ENCODE results near the gene ZPR1. TPM values are rescaled to one million over a fixed set of nuclear protein-coding genes. Genes with fewer than 3 reads are reported as not detected.

Gene ZPR1
- total RNA-seq, 1 donor = 37.1 TPM

- TF ChIP-seq CTCF (IDR thresholded peaks at IDR 0.05; ENCODE audit: insufficient read depth, low read length) = no peak
- DNase-seq (ENCODE audit: low read depth) = no peak
Observed at GRCh38 chr11:116787436-116787785, 412 bp downstream of the ZPR1 start.

GRCh38 chr11:116786966-116787365 lies 857 bp downstream of the ZPR1 start:
- no peak for TF ChIP-seq CTCF (IDR thresholded peaks at IDR 0.05; ENCODE audit: insufficient read depth, low read length)
- peak overlapping the region; percentile 87 for H3K4me3 ChIP-seq (ENCODE audit: low read depth, low read length)
- DNase-seq (ENCODE audit: low read depth) = no peak

More at GRCh38 chr11:116787436-116787785, 412 bp downstream of the ZPR1 start:
- peak overlapping the region; percentile 87 for H3K4me3 ChIP-seq (ENCODE audit: low read depth, low read length)

DNA sequence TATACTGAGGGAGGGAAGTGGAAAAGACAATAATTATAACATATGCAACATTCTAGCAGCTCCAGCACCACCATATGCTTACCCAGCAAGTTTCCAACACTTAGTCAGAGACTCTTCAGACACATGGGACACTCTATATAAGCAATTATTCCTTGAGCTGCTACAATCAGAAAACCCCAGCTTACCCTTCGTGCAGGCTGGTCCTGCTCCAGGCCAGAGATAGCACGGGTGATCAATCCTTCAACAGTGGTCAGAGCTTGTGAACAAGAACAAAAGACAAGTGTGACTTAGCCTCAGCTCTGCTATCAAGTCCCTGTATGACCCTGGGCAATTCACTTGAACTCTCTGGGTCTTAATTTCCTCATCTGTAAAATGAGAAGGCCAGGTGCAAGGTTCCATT lies 1.5 kb downstream of the ZPR1 start:
- H3K4me3 ChIP-seq (ENCODE audit: low read depth, low read length) = peak overlapping the region; percentile 15
- no peak for TF ChIP-seq CTCF (IDR thresholded peaks at IDR 0.05; ENCODE audit: insufficient read depth, low read length)
- no peak for DNase-seq (ENCODE audit: low read depth)

DNA sequence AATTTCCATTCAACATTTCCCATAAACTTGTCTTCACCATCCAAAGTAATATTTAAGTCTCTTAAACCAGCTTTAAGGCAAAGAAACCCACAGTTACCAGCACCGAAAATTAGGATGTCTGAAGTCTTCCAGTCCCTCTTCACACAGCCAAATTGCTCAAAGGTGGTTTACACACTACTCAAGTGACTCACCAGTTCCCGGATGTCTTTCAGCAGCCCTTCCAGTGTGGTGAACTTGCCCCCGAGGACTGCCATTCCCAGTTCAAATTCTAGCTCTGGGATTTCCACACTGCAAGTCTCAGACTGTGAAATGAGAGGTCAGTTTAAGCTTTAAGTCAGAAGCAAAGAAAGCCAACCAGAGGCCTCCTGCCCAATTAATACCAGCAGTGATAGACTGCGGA lies 5.1 kb downstream of the ZPR1 start:
- TF ChIP-seq CTCF (IDR thresholded peaks at IDR 0.05; ENCODE audit: insufficient read depth, low read length) = no peak
- H3K4me3 ChIP-seq (ENCODE audit: low read depth, low read length) = no peak overlapping the region
- peak; percentile 38 for DNase-seq (ENCODE audit: low read depth)

DNA sequence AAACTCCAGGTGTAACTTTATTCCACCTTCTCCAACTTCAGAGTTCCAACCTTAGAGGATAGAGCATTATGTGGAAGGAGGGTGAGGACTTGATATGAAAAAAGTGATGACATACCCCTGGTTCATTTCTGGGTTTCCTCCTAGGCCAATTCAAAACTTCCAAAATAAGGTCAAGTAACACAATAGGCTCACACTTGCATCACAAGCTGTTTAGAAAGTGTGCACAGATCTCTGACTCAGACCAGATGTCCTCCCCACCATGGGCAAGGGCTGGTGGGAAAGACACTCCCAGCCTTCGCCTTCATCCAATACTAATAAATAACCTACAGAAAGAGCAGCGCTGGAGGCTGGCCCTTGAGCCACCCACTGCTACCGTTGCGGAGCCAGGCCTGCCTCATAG lies 9.3 kb downstream of the ZPR1 start:
- no peak for DNase-seq (ENCODE audit: low read depth)
- no peak for TF ChIP-seq CTCF (IDR thresholded peaks at IDR 0.05; ENCODE audit: insufficient read depth, low read length)
- no peak overlapping the region for H3K4me3 ChIP-seq (ENCODE audit: low read depth, low read length)

GRCh38 chr11:116777056-116777455 lies 10.8 kb downstream of the ZPR1 start:
- no peak overlapping the region for H3K4me3 ChIP-seq (ENCODE audit: low read depth, low read length)
- no peak for TF ChIP-seq CTCF (IDR thresholded peaks at IDR 0.05; ENCODE audit: insufficient read depth, low read length)
- DNase-seq (ENCODE audit: low read depth) = no peak

- no peak for DNase-seq (ENCODE audit: low read depth)
- H3K4me3 ChIP-seq (ENCODE audit: low read depth, low read length) = no peak overlapping the region
- TF ChIP-seq CTCF (IDR thresholded peaks at IDR 0.05; ENCODE audit: insufficient read depth, low read length) = no peak
Observed at GRCh38 chr11:116776522-116776984, 11.3 kb downstream of the ZPR1 start.
